HCT116 (cell line): ENCODE measurements around the gene KIF2B. TPM values are rescaled to one million over a fixed set of nuclear protein-coding genes. Genes with fewer than 3 reads are reported as not detected.
"Not testable (repeated sequence)": the region's sequence is repeated elsewhere in the genome, so short reads cannot be mapped to it uniquely, and the experiment has no call there.

Experiments used
- ATAC-seq: fragments of 200-7000 bp; cut with Tn5 transposase; 2 replicates; pipeline ENCODE4 v1.9.1; 2020; ENCODE audit warnings: mild to moderate bottlenecking, moderate library complexity
- BruUV-seq: library from RNA; stranded (reverse); fragments of 400-500 nt; replicated peaks from 2 replicates; lab custom pipeline; 2021; lab: Mats Ljungman, UMichigan
- CTCF ChIA-PET: fragments of 300-600 bp; sonication (Branson Sonifier 250); formaldehyde crosslinking; loops from one replicate; lab custom pipeline; 2021; ENCODE audit warnings: antibody characterized with exemption; lab: Charles Lee
- POLR2A ChIA-PET: fragments of 300-600, 350-600 bp; sonication (Branson Sonifier 250); formaldehyde crosslinking; loops from one replicate; lab custom pipeline; 2021; ENCODE audit warnings: antibody characterized with exemption; lab: Charles Lee
- RAD21 ChIA-PET, 2 experiments: fragments of 300-600 bp; sonication (Branson Sonifier 250); formaldehyde crosslinking; loops; one replicate each; lab custom pipeline; 2023; ENCODE audit warnings: low total read pairs in 2 of 2; ENCODE audit not compliant: uncharacterized antibody in 2 of 2, unreplicated experiment in 2 of 2, low non-redundant PET in 1 of 2; lab: Charles Lee
- DNase-seq: peaks from one replicate; pipeline ENCODE4 v3.0.0-alpha.2; 2010; ENCODE audit warnings: low read depth, low spot score
- H2AFZ ChIP-seq: fragments of 200-600 bp; shearing (Covaris generic), sonication (generic); 2 replicates; pipeline ENCODE4 v1.6.1; 2017; ENCODE audit warnings: low read depth, mixed run types, mixed read lengths, antibody characterized with exemption, low read length; ENCODE audit not compliant: poor library complexity, severe bottlenecking
- H3K27ac ChIP-seq: 2 replicates; pipeline ENCODE4 v1.5.1; 2012; ENCODE audit warnings: low read depth, low read length
- H3K27me3 ChIP-seq: fragments of 200-600 bp; sonication (generic); 2 replicates; pipeline ENCODE4 v1.6.1; 2016; ENCODE audit warnings: mixed run types, low read length, mixed read lengths; ENCODE audit not compliant: insufficient read depth
- H3K36me3 ChIP-seq, 2 experiments: fragments of 200-500 bp in 1 of 2; fragments of 200-600 bp in 1 of 2; sonication (Bioruptor generic) in 1 of 2; sonication (generic) in 1 of 2; 2 replicates each; pipeline versions ENCODE4 v1.5.1 to v1.6.1; 2014 to 2016; ENCODE audit warnings: low read length in 2 of 2, inconsistent platforms in 1 of 2, mixed read lengths in 1 of 2, mixed run types in 1 of 2; ENCODE audit not compliant: insufficient read depth in 2 of 2, control insufficient read depth in 1 of 2
- H3K4me1 ChIP-seq, 2 experiments: fragments of 200-600 bp in 1 of 2; sonication (generic) in 1 of 2; 2 replicates each; pipeline versions ENCODE4 v1.5.1 to v1.6.1; 2012 to 2017; ENCODE audit warnings: low read length in 2 of 2, inconsistent platforms in 1 of 2, mild to moderate bottlenecking in 1 of 2, mixed read lengths in 1 of 2, mixed run types in 1 of 2, moderate library complexity in 1 of 2; ENCODE audit not compliant: insufficient read depth in 2 of 2, control insufficient read depth in 1 of 2
- H3K4me2 ChIP-seq: fragments of 200-600 bp; sonication (generic); 2 replicates; pipeline ENCODE4 v1.6.1; 2017; ENCODE audit warnings: mixed run types, low read length, mixed read lengths
- H3K4me3 ChIP-seq, 2 experiments: fragments of 200-600 bp in 1 of 2; sonication (generic) in 1 of 2; replicated peaks in 1 of 2; 2 replicates each; pipeline ENCODE4 v1.5.1; 2011 to 2016; ENCODE audit warnings: low read length in 2 of 2, control low read depth in 1 of 2, low read depth in 1 of 2, mild to moderate bottlenecking in 1 of 2, mixed read lengths in 1 of 2, mixed run types in 1 of 2
- H3K79me2 ChIP-seq: fragments of 200-600 bp; sonication (generic); 2 replicates; pipeline ENCODE4 v1.6.1; 2017; ENCODE audit warnings: mild to moderate bottlenecking, mixed run types, low read length, moderate library complexity, mixed read lengths; ENCODE audit not compliant: insufficient read depth
- H3K9ac ChIP-seq: fragments of 200-600 bp; sonication (generic); 2 replicates; pipeline ENCODE4 v1.6.1; 2016; ENCODE audit warnings: low read length, mixed read lengths
- H3K9me2 ChIP-seq: fragments of 200-600 bp; sonication (generic), shearing (Covaris generic); 2 replicates; pipeline ENCODE4 v1.6.1; 2017; ENCODE audit warnings: mixed run types, mild to moderate bottlenecking, moderate library complexity; ENCODE audit not compliant: insufficient read depth
- H3K9me3 ChIP-seq, 2 experiments: fragments of 200-500 bp in 1 of 2; fragments of 200-600 bp in 1 of 2; sonication (Bioruptor generic) in 1 of 2; sonication (generic) in 1 of 2; 2 replicates each; pipeline ENCODE4 v1.6.1; 2014 to 2017; ENCODE audit warnings: low read length in 2 of 2, mixed read lengths in 2 of 2, inconsistent platforms in 1 of 2, low read depth in 1 of 2, mild to moderate bottlenecking in 1 of 2, mixed run types in 1 of 2, moderate library complexity in 1 of 2; ENCODE audit not compliant: control insufficient read depth in 1 of 2, insufficient read depth in 1 of 2
- H4K20me1 ChIP-seq: fragments of 200-600 bp; sonication (generic), shearing (Covaris generic); 2 replicates; pipeline ENCODE4 v1.6.1; 2017; ENCODE audit warnings: mixed run types, mild to moderate bottlenecking, moderate library complexity; ENCODE audit not compliant: insufficient read depth
- ATF3 ChIP-seq: IDR thresholded peaks from 2 replicates; pipeline ENCODE4 v1.6.1; 2012
- CEBPB ChIP-seq: IDR thresholded peaks from 2 replicates; pipeline ENCODE4 v1.6.1; 2012; ENCODE audit warnings: low read depth
- CTCF ChIP-seq, 3 experiments: fragments of 200-600 bp in 1 of 3; sonication (generic) in 1 of 3; IDR thresholded peaks in 2 of 3; conservative IDR thresholded peaks in 1 of 3; 2 replicates each; pipeline ENCODE4 v1.5.1; 2012 to 2017; ENCODE audit warnings: low read depth in 2 of 3, low read length in 2 of 3, antibody characterized with exemption in 1 of 3, borderline replicate concordance in 1 of 3, control low read depth in 1 of 3, mild to moderate bottlenecking in 1 of 3, mixed read lengths in 1 of 3, mixed run types in 1 of 3, moderate library complexity in 1 of 3; ENCODE audit not compliant: insufficient read depth in 1 of 3
- EGR1 ChIP-seq: IDR thresholded peaks from 2 replicates; pipeline ENCODE4 v1.6.1; 2012; ENCODE audit warnings: low read depth
- ELF1 ChIP-seq: IDR thresholded peaks from 2 replicates; pipeline ENCODE4 v1.6.1; 2012; ENCODE audit warnings: low read depth, borderline replicate concordance
- EZH2 ChIP-seq: fragments of 200-600 bp; sonication (generic); IDR thresholded peaks from 2 replicates; pipeline ENCODE4 v1.6.1; 2017; ENCODE audit warnings: antibody characterized with exemption, mixed run types
- EZH2phosphoT487 ChIP-seq: fragments of 200-600 bp; IDR thresholded peaks from 2 replicates; pipeline ENCODE4 v1.6.1; 2018; ENCODE audit warnings: antibody characterized with exemption, borderline replicate concordance
- FOSL1 ChIP-seq: IDR thresholded peaks from 2 replicates; pipeline ENCODE4 v1.6.1; 2012; ENCODE audit warnings: low read depth
- JUND ChIP-seq: IDR thresholded peaks from 2 replicates; pipeline ENCODE4 v1.6.1; 2012
- POLR2A ChIP-seq: IDR thresholded peaks from 2 replicates; pipeline ENCODE4 v1.7.0; 2011; ENCODE audit warnings: borderline replicate concordance; ENCODE audit not compliant: insufficient read depth, insufficient read length; ENCODE audit errors: extremely low read depth
- POLR2AphosphoS5 ChIP-seq: IDR thresholded peaks from 2 replicates; pipeline ENCODE4 v1.6.1; 2011; ENCODE audit warnings: mild to moderate bottlenecking, low read depth, low read length, moderate library complexity
- RAD21 ChIP-seq: IDR thresholded peaks from 2 replicates; pipeline ENCODE4 v1.6.1; 2012; ENCODE audit warnings: low read depth, mild to moderate bottlenecking
- SP1 ChIP-seq: IDR thresholded peaks from 2 replicates; pipeline ENCODE4 v1.6.1; 2012; ENCODE audit warnings: low read depth
- SRF ChIP-seq: IDR thresholded peaks from 2 replicates; pipeline ENCODE4 v1.6.1; 2012; ENCODE audit warnings: low read depth
- TCF7L2 ChIP-seq: IDR thresholded peaks from 2 replicates; pipeline ENCODE4 v1.7.0; 2011; ENCODE audit warnings: borderline replicate concordance, inconsistent platforms; ENCODE audit not compliant: insufficient read depth, insufficient read length; ENCODE audit errors: extremely low read depth
- YY1 ChIP-seq: IDR thresholded peaks from 2 replicates; pipeline ENCODE4 v1.6.1; 2011; ENCODE audit warnings: low read length, low read depth, moderate library complexity, mild to moderate bottlenecking; ENCODE audit not compliant: insufficient replicate concordance; ENCODE audit errors: extremely low read depth
- ZBTB33 ChIP-seq: IDR thresholded peaks from 2 replicates; pipeline ENCODE4 v1.6.1; 2011; ENCODE audit warnings: mild to moderate bottlenecking, low read length, moderate library complexity; ENCODE audit not compliant: insufficient replicate concordance; ENCODE audit errors: extremely low read depth
- ZFX ChIP-seq: fragments of 450-650 bp; IDR thresholded peaks from 2 replicates; pipeline ENCODE4 v1.6.1; 2017
- intact Hi-C: fragments of 100-400 bp; cut with micrococcal nuclease; formaldehyde crosslinking; loops from 2 replicates; pipeline ENCODE4 v1.10.0; 2022
- total RNA-seq: library from RNA; stranded (reverse); gene quantifications from one replicate; pipeline ENCODE4 v1.2.1, GENCODE V29; 2021; ENCODE audit not compliant: unreplicated experiment
- TF ChIP-seq, protein P1 (sequence below): IDR thresholded peaks from 2 replicates; pipeline ENCODE4 v1.6.1; 2012

Gene KIF2B
- total RNA-seq, 1 experiment from 2014 or later, result not detected

- CTCF ChIA-PET, H4K20me1 ChIP-seq, H3K4me3 ChIP-seq, RAD21 ChIA-PET, H3K4me1 ChIP-seq, BruUV-seq, H3K79me2 ChIP-seq, H2AFZ ChIP-seq, POLR2A ChIA-PET, intact Hi-C loops, H3K4me2 ChIP-seq, H3K9me2 ChIP-seq, H3K36me3 ChIP-seq, DNase-seq, H3K27me3 ChIP-seq, H3K27ac ChIP-seq, H3K9ac ChIP-seq, ATAC-seq: not testable (repeated sequence)
- H3K9me3 ChIP-seq, result peaks cover 16 to 34% of the 10 kb centered on the region in 2 experiments; a peak in 3 of 4 replicates
Observed at GRCh38 chr17:53834771-53835170, 12.0 kb downstream of the KIF2B start.

DNA sequence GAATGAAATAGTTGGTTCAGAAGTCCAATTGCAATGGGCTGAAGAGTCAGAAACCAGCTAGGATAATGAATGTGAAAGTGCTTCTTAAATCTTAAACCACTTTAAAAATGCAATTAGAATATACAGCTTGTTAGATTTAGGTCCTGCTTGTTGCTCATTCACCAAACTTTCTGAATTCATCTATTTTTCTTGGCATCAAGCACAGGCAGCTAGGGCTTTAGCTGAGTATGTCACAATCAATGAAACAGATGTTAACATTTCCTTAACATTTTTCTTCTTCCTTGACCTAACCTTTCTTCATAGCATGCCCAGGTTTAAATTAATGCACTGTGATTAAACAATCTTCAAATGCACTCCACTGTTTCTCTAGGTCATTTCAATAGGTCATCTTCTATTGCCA lies 14.4 kb downstream of the KIF2B start:
- CTCF ChIA-PET, result no interaction called here
- RAD21 ChIA-PET, result no interaction called here

More for the DNA sequence above, 14.4 kb downstream of the KIF2B start:
- Histone ChIP-seq H3K27ac (no peak overlapping the region), H2AFZ (no peak overlapping the region), H3K9me3 (peaks cover 24 to 42% of the 10 kb centered on the region in 2 experiments; a peak in 3 of 4 replicates), H3K79me2 (no peaks in the 10 kb centered on the region), H3K9ac (no peak overlapping the region), H3K4me3 (no peak overlapping the region), H3K9me2 (no peaks in the 10 kb centered on the region), H4K20me1 (no peaks in the 10 kb centered on the region), H3K4me2 (no peak overlapping the region), H3K27me3 (no peaks in the 10 kb centered on the region), H3K4me1 (no peaks in the 10 kb centered on the region), H3K36me3 (no peaks in the 10 kb centered on the region)
- BruUV-seq, result no TSS peak
- ATAC-seq (no peak), DNase-seq (no peak)
- no peak for TF ChIP-seq SP1
- no peak for TF ChIP-seq ZFX
- TF ChIP-seq, protein P1, sequence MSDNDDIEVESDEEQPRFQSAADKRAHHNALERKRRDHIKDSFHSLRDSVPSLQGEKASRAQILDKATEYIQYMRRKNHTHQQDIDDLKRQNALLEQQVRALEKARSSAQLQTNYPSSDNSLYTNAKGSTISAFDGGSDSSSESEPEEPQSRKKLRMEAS, result no peak
- no peak for TF ChIP-seq JUND
- TF ChIP-seq EZH2phosphoT487, result no peak
- TF ChIP-seq EGR1, result no peak
- TF ChIP-seq POLR2AphosphoS5, result no peak
- TF ChIP-seq TCF7L2, result no peak
- TF ChIP-seq SRF, result no peak
- TF ChIP-seq YY1, result no peak
- TF ChIP-seq FOSL1, result no peak
- TF ChIP-seq POLR2A, result no peak
- no peak for TF ChIP-seq ZBTB33
- no peak for TF ChIP-seq CEBPB
- no peak for TF ChIP-seq CTCF (IDR thresholded peaks at IDR 0.05 in 2 of 3, conservative IDR thresholded peaks at IDR 0.05 in 1 of 3; ENCODE audit: borderline replicate concordance in 1 of 3, insufficient read depth in 1 of 3, low read depth in 2 of 3, low read length in 2 of 3)
- TF ChIP-seq ATF3, result no peak
- no peak for TF ChIP-seq ELF1
- TF ChIP-seq EZH2, result no peak
- TF ChIP-seq RAD21, result no peak
- intact Hi-C loops, result no loop called here
- POLR2A ChIA-PET, result no interaction called here
